NCI-H82 treated with DMSO at 0.1 percent for 48 hours (cell line): ENCODE data around the gene PHLPP2.

ENCODE experiments used
- DNase-seq: peaks from one replicate; lab custom pipeline; 2025; ENCODE audit not compliant: unreplicated experiment; lab: John Stamatoyannopoulos, UW

PHLPP2 gene, protein sequence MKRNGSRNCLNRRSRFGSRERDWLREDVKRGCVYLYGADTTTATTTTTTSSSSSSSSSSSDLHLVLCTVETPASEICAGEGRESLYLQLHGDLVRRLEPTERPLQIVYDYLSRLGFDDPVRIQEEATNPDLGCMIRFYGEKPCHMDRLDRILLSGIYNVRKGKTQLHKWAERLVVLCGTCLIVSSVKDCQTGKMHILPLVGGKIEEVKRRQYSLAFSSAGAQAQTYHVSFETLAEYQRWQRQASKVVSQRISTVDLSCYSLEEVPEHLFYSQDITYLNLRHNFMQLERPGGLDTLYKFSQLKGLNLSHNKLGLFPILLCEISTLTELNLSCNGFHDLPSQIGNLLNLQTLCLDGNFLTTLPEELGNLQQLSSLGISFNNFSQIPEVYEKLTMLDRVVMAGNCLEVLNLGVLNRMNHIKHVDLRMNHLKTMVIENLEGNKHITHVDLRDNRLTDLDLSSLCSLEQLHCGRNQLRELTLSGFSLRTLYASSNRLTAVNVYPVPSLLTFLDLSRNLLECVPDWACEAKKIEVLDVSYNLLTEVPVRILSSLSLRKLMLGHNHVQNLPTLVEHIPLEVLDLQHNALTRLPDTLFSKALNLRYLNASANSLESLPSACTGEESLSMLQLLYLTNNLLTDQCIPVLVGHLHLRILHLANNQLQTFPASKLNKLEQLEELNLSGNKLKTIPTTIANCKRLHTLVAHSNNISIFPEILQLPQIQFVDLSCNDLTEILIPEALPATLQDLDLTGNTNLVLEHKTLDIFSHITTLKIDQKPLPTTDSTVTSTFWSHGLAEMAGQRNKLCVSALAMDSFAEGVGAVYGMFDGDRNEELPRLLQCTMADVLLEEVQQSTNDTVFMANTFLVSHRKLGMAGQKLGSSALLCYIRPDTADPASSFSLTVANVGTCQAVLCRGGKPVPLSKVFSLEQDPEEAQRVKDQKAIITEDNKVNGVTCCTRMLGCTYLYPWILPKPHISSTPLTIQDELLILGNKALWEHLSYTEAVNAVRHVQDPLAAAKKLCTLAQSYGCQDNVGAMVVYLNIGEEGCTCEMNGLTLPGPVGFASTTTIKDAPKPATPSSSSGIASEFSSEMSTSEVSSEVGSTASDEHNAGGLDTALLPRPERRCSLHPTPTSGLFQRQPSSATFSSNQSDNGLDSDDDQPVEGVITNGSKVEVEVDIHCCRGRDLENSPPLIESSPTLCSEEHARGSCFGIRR (N-terminal part only)

GRCh38 chr16:71724320-71724751, at the start of gene PHLPP2:
Gene PHLPP2 (minus strand): TSS chr16:71724701. CDS start chr16:71714795, 9,906 bp downstream.
- no peak for DNase-seq

- DNase-seq, result no peak
These were observed 47.1 kb upstream of the PHLPP2 start for GRCh38 chr16:71771571-71771970.

GRCh38 chr16:71769222-71769621, 44.7 kb upstream of the PHLPP2 start:
- DNase-seq, result no peak

- DNase-seq, result no peak
These were observed 42.8 kb upstream of the PHLPP2 start for GRCh38 chr16:71767060-71767900.

DNA sequence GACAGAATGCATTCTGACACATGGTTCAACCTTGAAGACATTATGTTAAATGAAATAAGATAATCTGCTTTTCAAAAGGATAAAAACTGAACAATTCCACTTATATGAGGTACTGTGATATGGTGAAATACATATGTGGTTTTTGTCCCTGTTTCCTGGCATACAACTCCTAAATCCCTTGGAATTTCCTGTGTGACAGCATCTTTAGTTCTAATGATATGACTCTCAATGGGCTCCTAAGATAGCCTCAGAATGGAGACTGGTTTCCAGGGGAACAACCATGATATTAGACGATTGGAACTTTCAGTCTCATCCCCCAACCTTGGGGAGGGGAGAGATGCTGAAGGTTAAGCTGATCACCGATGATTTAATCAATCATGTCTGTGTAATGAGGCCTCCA, 37.7 kb upstream of the PHLPP2 start:
- DNase-seq, result no peak

DNA sequence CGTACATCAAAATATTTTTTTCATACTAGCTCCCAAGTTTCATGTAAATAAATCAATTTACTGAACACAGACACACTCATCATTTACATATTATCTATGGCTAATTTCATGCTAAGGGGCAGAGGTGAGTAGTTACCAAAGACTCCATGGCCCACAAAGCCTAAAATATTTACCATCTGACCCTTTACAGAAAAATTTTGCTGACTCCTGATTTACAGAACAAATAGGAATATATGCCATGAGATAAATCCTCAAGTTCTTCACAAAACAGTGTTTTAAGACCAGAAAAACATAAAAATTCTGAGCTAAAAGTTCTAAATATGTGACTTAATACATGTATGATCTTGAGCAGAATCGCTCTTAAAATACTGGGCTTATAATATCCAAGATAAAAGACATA, 36.6 kb upstream of the PHLPP2 start:
- no peak for DNase-seq

GRCh38 chr16:71758293-71758760, 33.8 kb upstream of the PHLPP2 start:
- no peak for DNase-seq

DNA sequence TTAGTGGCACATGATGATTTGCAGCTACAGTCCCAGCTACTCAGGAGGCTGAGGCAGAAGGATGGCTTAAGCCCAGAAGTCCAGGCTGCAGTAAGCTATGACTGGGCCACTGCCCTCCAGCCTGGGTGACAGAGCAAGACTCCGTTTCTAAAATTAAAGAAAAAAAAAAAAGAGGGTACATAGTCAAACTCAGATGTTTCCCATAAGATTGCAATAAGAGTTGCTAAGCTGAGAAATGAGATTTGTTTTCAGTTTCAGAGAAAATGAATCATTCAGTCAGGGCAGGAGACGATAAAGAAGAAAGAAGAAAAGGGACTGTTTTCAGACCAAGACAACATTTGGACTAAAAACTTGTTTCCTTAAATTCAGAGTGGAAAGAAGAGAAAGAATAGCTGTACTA, 30.2 kb upstream of the PHLPP2 start:
- DNase-seq, result no peak

GRCh38 chr16:71754108-71754507, 29.6 kb upstream of the PHLPP2 start:
- DNase-seq, result no peak

DNA sequence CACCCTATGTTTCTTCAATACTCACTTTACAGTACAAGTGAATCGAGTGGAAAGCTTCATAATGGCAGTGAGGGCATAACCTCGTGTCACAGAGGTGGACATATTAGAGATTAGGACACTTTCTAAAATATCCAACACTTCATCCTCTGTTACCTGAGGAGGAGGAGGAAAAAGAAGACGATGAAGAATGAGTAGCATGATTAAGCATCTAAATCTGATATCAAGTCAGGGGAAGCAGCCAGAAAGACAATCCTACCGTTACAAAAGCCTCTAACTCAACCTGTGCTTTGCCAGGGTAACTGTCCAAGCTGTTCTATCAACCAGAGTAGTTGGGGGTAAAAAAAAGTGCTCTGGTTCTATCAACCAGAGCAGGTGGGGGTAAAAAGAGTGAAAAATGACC, 23.7 kb upstream of the PHLPP2 start:
- DNase-seq, result no peak

DNA sequence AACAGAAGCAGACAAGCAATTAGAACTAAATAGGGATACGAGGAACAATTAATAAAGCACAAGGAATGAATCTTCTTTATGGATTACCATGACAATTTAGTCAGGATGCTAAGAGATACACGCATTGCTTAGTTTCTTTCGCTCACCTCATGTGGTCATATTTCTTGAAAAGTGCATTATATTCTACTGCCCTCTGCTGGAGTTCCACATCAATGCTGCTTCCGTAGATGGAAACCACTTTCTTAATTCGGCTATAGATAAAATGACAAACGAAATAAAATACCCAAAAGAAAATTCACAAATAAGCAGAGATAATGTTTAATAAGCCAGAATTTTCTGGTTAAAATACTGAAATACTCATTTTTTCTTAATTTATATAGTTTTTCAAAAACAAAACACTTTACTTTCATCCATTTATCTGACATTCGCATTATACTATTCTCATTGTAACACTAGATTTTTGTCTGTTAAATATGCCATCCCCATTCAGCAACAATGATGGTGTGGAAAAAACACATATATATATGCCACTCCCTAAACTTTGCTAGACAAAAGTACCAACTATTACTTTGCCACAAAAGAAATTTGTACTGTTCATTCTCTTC, 22.0 kb upstream of the PHLPP2 start:
- peak; percentile 8 for DNase-seq

DNA sequence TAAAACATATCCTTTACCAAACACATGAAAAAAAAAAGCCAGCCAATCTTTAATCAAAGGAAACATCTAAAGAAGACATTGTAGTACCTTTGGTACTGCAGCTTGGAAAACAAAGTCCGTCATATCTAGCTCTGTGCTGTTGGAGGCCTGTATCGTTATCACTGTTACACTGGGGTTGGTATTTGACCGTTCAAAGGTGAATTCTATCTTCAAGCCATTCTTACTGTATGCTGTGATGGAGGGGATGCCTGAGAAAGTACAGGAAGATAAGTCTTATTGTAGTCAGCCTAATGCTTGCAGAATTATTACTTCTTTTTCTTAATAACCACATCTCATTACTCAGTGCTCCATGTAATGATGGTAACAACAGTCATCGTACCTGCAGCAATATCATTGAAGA, 14.4 kb upstream of the PHLPP2 start:
- DNase-seq, result no peak

- DNase-seq, result no peak
These were observed 13.0 kb upstream of the PHLPP2 start for GRCh38 chr16:71737501-71737900.

- no peak for DNase-seq
These were observed 10.0 kb upstream of the PHLPP2 start for GRCh38 chr16:71734511-71734910.

- DNase-seq, result no peak
These were observed 8.1 kb upstream of the PHLPP2 start for GRCh38 chr16:71732587-71732986.

DNA sequence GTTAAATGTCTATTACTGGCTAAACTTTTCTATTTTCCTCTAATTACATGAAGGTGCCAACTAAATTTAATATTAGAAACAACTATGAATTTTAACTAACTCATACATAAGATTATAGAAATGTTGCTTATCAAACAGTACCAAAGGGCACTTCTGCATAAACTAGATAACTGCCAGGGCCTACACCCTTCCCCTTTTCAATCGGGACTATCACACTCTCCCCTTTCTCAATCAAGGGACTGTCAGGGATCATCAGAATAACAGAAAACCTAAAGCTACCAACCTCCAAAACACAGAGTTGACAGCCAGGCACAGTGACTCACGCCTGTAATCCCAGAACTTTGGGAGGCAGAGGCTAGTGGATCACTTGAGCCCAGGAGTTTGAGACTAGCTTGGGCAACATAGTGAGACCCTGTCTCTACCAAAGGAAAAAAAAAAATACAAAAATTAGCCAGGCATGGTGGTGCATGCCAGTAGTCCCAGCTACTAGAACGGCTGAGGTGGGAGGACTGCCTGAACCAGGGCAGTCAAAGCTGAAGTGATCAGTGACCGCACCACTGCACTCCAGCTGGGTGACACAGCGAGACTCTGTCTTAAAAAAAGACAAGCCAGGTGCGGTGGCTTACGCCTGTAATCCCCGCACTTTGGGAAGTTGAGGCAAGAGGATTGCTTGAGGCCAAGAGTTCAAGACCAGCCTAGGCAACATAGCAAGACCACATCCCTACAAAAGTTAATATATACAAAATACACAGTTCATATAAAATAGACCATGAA, 3.2 kb upstream of the PHLPP2 start:
- DNase-seq, result no peak

GRCh38 chr16:71726476-71727315, 2.2 kb upstream of the PHLPP2 start:
- DNase-seq, result no peak
